ENCODE data around the gene MZT2B.
"Not testable (repeated sequence)": the region's sequence is repeated elsewhere in the genome, so short reads cannot be mapped to it uniquely, and the experiment has no call there.

Gene MZT2B, protein sequence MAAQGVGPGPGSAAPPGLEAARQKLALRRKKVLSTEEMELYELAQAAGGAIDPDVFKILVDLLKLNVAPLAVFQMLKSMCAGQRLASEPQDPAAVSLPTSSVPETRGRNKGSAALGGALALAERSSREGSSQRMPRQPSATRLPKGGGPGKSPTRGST

DNA sequence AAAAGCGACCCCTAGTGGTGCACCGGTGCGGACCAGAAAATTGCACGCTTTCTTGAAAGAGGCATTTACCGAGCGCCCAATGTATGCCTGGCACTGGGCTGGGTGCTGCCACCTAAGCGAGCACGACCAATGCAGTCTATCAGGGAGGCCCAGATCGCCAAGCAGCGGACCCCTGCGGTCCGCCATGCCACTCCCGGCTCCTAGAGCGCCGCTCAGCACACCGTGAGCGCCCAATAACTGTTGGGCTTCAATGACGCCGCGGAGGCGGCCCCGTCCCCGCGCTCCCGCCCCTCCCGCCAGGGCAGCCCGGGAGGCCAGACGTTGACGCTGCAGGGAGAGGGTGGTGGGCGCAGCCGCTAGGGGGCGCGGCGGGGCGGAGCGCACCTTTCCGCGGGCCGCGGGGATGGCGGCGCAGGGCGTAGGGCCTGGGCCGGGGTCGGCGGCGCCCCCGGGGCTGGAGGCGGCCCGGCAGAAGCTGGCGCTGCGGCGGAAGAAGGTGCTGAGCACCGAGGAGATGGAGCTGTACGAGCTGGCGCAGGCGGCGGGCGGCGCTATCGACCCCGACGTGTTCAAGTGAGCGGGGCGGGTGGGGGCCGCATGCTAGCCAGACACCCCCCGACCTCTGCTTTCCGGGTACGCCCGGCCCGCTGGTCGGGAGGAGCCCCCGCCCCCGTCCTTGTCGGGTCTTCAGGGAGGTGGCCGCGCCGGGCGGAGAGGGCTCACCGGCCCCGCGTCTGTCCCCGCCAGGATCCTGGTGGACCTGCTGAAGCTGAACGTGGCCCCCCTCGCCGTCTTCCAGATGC, at the start of gene MZT2B:
TSS of gene MZT2B (plus strand) at position 383 of the 803 bp plus-strand sequence. CDS start at position 404, 21 bp downstream.
- peak; percentile 94 for DNase-seq
- peak within 1 kb of the TSS; percentile 97 for H3K4me3 Mint-ChIP-seq
- H3K4me1 Mint-ChIP-seq (ENCODE audit: low read depth) = peaks cover 33% of the 10 kb centered on the region
- H3K9me3 Mint-ChIP-seq, H3K27me3 Mint-ChIP-seq: not testable (repeated sequence)
- peak within 1 kb of the TSS; percentile 98 for H3K27ac Mint-ChIP-seq
- H3K36me3 Mint-ChIP-seq (ENCODE audit: low read depth) = peaks cover 60% of the 10 kb centered on the region

DNA sequence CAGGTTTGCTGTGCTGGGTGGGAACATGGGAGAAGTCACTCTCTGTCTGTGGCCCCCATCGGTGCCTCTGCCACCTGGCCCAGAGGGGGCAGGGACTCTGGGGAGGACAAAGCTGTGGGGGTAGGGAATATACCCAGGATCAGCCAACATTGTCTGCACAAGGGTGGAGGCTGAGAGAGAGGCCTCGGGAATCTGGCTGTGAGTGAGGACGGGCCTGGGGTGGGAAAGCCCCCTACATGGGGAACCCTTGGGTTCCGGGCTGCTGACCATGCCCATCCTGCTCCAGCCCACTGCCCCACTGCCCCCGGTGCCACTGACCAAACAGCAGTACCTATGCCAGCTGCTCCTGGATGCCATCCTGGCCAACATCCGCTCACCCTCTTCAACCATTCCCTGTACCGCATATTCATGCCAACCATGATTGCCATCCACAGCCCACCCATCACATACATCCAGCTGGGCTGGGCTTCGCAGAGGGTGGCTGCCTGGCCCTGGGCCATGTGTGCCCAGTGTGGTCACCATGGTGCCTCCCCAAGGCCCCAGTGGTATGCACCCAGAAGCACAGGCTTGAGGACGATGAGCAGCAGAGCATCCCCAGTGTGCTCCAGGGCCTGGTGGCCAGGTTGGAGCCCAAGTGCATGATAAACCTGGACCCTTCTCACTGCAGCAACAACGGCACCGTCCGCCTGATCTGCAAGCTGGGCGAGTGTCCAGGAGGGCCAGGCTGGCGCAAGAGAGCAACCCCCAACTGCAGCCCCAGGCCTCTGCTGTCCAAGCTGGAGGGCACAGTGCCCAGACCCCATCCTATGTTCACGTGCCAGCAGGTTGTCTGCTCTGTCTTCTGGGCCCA, 46.1 kb upstream of the MZT2B start:
- H3K36me3 Mint-ChIP-seq (ENCODE audit: low read depth) = no peaks in the 10 kb centered on the region
- no peaks in the 10 kb centered on the region for H3K27me3 Mint-ChIP-seq
- no peaks in the 10 kb centered on the region for H3K4me1 Mint-ChIP-seq (ENCODE audit: low read depth)
- H3K4me3 Mint-ChIP-seq = no peak overlapping the region
- DNase-seq = no peak
- no peaks in the 10 kb centered on the region for H3K9me3 Mint-ChIP-seq
- no peak overlapping the region for H3K27ac Mint-ChIP-seq

DNA sequence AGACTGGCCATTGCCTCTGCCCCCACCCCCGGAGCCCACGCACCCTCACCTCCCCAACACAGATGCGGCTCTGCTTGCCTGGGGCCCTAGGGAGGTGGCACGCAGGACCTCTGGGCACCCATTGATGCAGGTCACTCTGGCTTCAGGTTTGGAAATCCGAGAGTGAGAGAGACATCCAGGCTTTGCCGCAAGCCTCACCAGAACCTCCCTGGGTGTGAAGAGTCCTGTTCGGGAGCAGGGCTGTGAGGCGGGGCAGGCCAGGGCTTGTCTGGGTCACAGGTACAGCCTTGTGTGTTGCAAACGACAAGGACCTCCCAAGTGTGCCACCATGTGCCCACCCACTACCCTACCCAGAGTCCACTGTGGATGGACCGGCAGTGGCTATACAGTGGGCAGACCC, 45.5 kb upstream of the MZT2B start:
- not testable (repeated sequence) for H3K9me3 Mint-ChIP-seq; H3K36me3 Mint-ChIP-seq (ENCODE audit: low read depth); DNase-seq; H3K27ac Mint-ChIP-seq; H3K4me1 Mint-ChIP-seq (ENCODE audit: low read depth); H3K4me3 Mint-ChIP-seq; H3K27me3 Mint-ChIP-seq

DNA sequence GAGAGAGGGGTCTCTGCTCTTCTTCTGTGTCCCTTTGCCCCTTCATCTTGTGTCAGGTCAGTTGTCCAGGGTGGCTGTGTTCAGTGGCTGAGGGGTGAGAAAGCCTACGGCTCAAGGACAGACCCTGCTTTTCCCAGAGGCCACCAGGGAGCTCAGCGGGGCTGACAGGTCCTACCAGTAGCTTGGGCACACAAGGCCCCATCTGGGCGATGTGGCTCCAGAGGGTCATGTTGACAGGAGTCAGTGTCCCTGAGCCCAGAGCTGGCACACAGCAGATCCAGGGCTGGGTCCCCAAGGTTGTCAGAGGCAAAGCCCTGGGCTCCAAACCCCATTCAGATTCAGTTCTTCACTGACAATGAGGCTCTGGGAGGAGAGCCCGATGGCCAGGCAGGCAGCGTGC, 44.9 kb upstream of the MZT2B start:
- not testable (repeated sequence) for H3K27me3 Mint-ChIP-seq; H3K27ac Mint-ChIP-seq; H3K36me3 Mint-ChIP-seq (ENCODE audit: low read depth); DNase-seq; H3K4me3 Mint-ChIP-seq; H3K9me3 Mint-ChIP-seq; H3K4me1 Mint-ChIP-seq (ENCODE audit: low read depth)

DNA sequence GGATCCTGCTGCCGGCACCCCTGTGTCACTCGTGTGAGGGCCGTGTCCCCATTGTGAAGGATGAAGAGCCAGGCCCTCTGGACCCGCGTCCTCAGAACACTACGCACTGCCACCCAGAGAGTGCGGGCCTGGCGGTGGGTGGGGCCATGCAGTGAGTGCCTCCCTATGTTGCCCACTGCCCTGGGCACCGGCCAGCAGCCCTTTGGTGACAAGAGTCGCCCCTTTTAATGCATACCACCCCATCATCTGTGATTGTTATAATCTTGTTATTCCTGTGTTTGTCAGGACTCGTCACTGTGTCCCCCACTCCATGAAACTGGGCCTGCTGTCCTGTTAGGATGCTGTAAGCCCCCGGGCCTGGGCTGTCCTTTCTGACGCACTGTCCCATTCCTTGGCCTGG, 43.7 kb upstream of the MZT2B start:
- H3K36me3 Mint-ChIP-seq (ENCODE audit: low read depth) = not testable (repeated sequence)

DNA sequence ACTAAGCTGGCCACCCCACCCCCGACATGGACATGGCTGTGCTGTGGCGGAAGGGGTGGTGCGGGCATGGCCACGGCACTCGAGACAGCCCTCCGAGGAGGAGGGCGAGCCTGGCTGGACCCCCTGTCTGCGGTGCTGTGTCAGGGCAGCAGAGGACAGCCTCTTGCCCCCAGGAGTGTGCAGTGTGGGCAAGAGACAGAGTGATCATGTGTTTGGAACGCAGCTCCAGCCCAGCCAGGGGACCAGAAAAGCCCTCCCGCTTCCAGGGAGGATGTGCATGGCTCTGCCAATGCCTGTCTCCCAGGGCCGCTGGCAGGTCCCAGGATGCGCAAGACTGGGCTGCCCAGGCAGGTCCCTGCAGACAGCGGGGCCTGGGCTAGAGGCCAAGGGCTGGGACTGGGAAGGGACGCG, 43.2 kb upstream of the MZT2B start:
- not testable (repeated sequence) for H3K9me3 Mint-ChIP-seq; H3K4me1 Mint-ChIP-seq (ENCODE audit: low read depth); H3K27me3 Mint-ChIP-seq; H3K36me3 Mint-ChIP-seq (ENCODE audit: low read depth); H3K27ac Mint-ChIP-seq; H3K4me3 Mint-ChIP-seq; DNase-seq

More for the DNA sequence above, 43.7 kb upstream of the MZT2B start:
- not testable (repeated sequence) for H3K27me3 Mint-ChIP-seq; DNase-seq; H3K9me3 Mint-ChIP-seq; H3K4me1 Mint-ChIP-seq (ENCODE audit: low read depth); H3K4me3 Mint-ChIP-seq; H3K27ac Mint-ChIP-seq

DNA sequence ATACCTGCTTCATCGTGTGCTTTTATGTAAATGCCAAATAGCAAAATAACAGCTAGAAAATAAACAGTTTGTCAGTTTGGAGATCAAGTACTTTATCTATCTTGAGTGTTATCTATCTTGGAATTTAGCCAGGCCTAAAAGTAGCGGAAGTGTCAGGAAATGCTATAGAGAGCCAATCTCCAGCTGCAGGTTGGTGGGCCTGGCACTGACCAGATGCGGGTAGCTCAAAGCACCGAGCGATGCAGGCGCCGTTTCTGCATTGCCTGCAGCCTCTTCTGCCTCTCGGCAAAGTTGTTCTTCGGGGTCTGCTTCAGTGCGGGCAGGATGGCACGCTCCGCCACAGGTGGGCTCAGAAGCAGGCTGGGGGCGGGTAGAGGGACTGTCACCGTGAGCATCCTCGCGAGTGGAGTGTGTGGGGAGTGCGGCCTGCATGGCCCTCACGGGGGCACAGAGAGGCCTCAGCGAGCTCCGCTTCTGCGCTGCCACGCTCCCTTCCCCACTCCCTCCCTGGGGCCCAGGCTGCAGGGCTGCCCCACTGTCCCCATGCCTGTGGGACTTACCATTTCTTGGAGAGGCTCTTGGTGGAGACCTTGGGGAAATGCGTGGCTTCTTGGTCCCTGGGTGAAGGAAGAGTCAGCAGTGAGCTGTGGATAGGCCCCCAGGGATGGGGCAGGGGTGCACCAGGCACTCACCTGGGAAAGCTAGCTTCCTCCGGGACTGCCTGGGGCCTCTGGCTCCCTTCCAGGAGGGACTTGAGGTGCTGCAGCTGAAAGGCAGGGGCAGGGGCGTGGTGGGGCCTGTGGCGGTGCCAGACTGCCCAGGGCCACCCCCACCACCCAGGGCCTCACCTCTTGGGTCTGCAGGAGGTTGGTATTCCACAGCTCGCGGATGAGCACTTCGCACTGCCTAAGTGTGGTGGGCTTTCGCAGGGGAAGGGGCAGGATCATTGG, 42.5 kb upstream of the MZT2B start:
- not testable (repeated sequence) for H3K36me3 Mint-ChIP-seq (ENCODE audit: low read depth); H3K4me3 Mint-ChIP-seq; DNase-seq; H3K9me3 Mint-ChIP-seq; H3K4me1 Mint-ChIP-seq (ENCODE audit: low read depth); H3K27me3 Mint-ChIP-seq; H3K27ac Mint-ChIP-seq

DNA sequence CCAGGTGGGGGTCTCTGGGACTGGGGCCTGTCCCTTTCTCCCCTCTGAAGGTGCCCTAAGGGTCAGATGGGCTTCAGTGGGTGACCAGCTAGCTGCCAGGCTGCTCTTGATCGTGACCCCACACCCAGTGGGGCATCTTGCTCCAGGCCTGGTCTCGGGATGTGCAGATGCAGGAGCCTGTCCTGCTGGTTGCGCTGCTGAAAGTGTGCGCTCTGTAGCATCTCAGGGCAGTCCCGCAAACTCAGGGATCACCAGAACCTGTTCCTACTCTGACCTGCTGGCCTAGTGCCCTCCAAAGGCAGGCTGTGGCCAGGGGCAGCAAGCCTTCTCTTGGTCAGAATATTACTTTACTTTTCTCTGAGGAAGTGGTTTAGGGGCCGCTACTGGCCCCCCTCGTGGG, 41.5 kb upstream of the MZT2B start:
- H3K4me3 Mint-ChIP-seq; H3K36me3 Mint-ChIP-seq (ENCODE audit: low read depth); H3K9me3 Mint-ChIP-seq; H3K27ac Mint-ChIP-seq; DNase-seq: not testable (repeated sequence)
- peaks cover 12% of the 10 kb centered on the region for H3K4me1 Mint-ChIP-seq (ENCODE audit: low read depth)
- peaks cover 12% of the 10 kb centered on the region for H3K27me3 Mint-ChIP-seq

DNA sequence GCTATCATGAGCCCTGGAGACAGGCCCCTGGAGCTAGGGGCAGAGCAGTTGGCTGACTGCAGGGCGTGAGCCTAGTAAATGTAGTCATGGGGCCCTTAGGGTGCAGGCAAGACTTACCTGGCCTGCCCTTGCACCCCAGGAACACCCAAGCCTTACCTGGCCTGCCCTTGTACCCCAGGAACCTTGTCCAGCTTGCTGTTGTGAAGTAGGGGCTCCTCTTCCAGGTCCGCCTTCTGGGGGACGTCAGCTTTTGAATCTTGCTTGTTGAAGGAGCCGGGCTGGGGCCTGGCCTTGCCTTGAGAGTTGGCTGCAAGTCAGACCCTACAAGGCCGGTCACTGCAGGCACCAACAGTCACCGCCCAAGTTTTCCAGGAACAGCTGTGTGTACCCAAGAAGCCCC, 41.1 kb upstream of the MZT2B start:
- not testable (repeated sequence) for DNase-seq; H3K27ac Mint-ChIP-seq; H3K9me3 Mint-ChIP-seq; H3K4me3 Mint-ChIP-seq; H3K36me3 Mint-ChIP-seq (ENCODE audit: low read depth)
- Mint-ChIP-seq H3K4me1 (ENCODE audit: low read depth) (peaks cover 12% of the 10 kb centered on the region), H3K27me3 (peaks cover 14% of the 10 kb centered on the region)

DNA sequence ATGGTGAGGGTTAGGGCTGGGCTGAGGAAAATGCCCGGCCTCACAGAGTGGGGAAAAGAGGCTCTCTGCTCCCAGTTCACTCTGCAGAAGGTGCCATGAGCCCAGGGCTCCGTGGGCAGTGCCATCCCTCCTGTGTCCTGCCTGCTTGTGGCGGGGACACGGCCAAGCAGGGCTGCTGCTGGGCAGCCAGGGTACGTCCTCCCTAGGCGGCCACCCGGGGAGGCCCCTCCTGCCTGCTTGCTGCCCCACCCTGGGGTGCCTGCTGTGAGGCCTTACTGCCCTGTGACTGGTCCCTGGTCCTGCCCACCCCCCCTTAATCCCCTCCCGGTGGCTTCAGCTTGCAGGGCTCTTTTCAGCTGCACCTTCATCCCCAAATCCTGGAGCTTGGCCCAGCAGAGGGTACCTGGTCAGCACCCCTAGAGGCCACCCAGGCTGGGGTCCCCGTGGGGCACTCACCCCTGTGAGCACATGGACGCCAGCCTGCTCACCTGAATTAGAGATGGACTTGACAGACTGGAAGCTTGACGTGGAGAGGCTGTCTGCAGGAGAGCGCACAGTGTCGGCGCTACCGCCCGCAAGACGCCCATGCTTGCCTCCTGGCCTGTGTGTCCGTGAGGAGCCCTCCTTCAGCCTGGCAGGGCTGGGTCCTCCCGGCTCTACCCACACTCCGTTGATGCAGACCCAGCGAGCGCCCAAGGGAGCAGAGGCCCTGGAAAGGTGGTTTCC, 40.3 kb upstream of the MZT2B start:
- H3K9me3 Mint-ChIP-seq; H3K36me3 Mint-ChIP-seq (ENCODE audit: low read depth); H3K4me3 Mint-ChIP-seq; DNase-seq; H3K27ac Mint-ChIP-seq: not testable (repeated sequence)
- Mint-ChIP-seq H3K27me3 (peaks cover 18% of the 10 kb centered on the region), H3K4me1 (ENCODE audit: low read depth) (peaks cover 12% of the 10 kb centered on the region)

DNA sequence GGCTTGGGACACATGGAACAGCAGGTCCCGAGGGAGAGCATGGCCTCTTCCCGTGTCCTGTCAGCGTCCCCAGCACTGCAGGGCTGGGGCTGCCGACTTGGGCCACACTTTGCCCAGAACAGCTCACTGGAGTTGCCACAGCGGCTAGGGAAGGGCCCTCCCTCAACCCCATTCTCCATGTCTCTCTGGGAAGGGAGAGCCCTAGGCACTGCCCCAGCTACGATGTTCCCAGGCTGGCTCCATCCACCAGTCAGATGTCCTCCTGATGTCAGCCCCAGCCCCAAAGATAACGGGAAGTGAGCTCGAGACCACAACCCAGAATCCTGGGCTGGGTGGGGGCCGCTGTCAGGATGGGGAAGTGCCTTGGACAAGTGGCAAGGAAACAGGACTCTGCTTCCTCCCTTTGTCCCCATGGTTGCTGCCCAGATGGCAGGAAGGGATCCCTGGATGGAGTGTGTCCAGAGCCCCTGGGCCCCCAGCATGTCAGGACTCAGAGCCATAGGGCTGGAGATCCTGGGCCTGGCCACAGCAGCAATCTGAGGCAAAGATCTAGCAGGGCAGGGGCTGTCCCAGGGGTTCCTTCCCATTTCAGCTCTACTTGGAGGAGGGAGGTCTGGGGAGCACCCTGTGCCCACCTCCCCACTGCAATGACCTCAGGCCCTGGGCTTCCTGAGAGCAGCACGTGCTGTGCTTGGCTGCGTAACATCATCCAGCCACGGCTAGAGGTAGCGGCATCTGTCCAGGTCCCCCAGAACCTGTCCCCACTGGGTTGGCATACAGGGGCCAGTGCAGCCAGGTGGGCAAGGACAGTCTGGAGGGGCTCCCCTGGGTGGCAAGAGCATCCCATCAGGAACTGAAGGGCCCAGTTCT, 39.4 kb upstream of the MZT2B start:
- H3K4me3 Mint-ChIP-seq = not testable (repeated sequence)

DNA sequence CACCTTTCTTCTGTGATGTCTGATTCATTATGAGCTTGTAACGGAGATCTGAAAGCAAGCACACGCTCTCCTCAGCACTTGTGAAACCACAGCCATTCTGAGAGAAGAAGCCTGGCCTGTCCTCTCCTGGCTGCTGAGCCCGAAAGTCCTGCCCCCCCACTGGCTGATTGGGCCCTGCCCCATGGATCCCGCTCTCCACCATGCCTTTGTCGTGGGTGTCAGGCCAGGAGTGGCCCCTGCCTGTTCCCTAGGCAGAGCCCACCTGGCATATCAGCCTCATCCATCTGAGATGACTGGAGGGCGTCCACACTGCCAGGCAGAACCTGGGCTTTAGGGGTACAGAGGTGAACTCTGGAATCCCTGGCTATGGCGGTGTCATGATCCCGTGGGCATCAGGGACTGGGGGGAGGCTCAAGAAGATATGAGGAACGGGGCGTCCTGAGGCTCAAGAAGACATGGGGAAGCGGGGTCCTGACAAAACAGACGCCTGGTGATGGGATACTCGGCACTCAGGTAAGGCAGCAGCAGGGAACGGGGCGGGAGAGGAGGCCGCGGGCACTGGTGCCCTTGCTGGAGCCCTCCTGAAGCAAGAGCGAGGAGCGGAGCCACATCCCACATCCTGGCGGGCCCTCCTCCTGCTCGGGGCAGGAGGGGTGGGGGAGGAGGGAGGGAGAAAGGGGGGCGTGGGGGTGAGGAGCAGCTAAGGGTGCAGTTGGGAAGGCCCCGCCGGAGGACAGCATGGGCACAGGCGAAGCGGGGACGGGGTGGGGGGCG, 38.6 kb upstream of the MZT2B start:
- H3K36me3 Mint-ChIP-seq (ENCODE audit: low read depth); DNase-seq; H3K9me3 Mint-ChIP-seq: not testable (repeated sequence)
- H3K4me3 Mint-ChIP-seq = peak overlapping the region; percentile 51
- peaks cover 12% of the 10 kb centered on the region for H3K4me1 Mint-ChIP-seq (ENCODE audit: low read depth)
- peak overlapping the region; percentile 47 for H3K27ac Mint-ChIP-seq
- peaks cover 18% of the 10 kb centered on the region for H3K27me3 Mint-ChIP-seq

More for the DNA sequence above, 39.4 kb upstream of the MZT2B start:
- H3K27ac Mint-ChIP-seq; H3K9me3 Mint-ChIP-seq; DNase-seq; H3K36me3 Mint-ChIP-seq (ENCODE audit: low read depth): not testable (repeated sequence)
- H3K27me3 Mint-ChIP-seq = peaks cover 18% of the 10 kb centered on the region
- H3K4me1 Mint-ChIP-seq (ENCODE audit: low read depth) = peaks cover 12% of the 10 kb centered on the region

All from activated T-cell treated with anti-CD3 and anti-CD28 coated beads, Interleukin-2, amount 50 U/mL, for 24 hours (primary cell).